ENCODE data around the gene EIF5.

DNA sequence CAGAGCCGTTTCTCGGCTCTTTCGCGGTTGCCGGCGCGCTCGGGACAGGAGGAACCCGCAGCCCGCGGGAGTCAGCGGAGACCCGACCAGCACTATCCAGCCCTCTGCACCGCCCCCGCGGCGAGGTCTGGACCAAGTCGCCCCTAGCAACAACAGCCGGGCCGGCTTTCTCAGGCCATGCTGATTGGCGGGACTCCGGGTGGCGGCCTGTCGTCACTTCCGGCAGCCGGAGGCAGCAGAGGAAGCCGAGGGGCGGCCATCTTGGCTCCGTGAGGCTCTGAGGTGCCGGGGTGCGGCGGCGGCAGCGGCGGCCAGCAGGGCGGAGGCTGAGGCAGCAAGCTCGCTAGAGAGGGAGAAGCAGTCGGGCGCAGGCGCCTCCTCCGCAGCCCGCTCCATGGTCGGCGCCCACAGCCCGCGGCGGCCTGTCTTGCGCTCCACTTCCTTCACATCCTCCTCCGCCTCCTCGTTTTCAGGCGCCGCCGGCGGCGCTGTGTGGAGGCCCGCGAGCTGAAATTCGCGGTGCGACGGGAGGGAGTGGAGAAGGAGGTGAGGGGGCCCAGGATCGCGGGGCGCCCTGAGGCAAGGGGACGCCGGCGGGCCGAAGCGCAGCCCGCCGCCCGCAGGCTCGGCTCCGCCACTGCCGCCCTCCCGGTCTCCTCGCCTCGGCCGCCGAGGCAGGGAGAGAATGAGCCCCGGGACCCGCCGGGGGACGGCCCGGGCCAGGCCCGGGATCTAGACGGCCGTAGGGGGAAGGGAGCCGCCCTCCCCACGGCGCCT is 51.3 kb downstream of the EIF5 start, which contains the start of gene MARK3:
- TF ChIP-seq EZH2phosphoT487 (IDR thresholded peaks at IDR 0.05; ENCODE audit: borderline replicate concordance): no peak
- TF ChIP-seq, protein P1, sequence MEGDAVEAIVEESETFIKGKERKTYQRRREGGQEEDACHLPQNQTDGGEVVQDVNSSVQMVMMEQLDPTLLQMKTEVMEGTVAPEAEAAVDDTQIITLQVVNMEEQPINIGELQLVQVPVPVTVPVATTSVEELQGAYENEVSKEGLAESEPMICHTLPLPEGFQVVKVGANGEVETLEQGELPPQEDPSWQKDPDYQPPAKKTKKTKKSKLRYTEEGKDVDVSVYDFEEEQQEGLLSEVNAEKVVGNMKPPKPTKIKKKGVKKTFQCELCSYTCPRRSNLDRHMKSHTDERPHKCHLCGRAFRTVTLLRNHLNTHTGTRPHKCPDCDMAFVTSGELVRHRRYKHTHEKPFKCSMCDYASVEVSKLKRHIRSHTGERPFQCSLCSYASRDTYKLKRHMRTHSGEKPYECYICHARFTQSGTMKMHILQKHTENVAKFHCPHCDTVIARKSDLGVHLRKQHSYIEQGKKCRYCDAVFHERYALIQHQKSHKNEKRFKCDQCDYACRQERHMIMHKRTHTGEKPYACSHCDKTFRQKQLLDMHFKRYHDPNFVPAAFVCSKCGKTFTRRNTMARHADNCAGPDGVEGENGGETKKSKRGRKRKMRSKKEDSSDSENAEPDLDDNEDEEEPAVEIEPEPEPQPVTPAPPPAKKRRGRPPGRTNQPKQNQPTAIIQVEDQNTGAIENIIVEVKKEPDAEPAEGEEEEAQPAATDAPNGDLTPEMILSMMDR (conservative IDR thresholded peaks at IDR 0.05; ENCODE audit: low read length): no peak
